ENCODE measurements around the gene DMD.

- TF ChIP-seq CTCF (IDR thresholded peaks at IDR 0.05) (no peak), EZH2phosphoT487 (IDR thresholded peaks at IDR 0.05) (no peak), EZH2 (IDR thresholded peaks at IDR 0.05) (no peak)
These were observed 1687.3 kb downstream of the DMD start for GRCh38 chrX:31523884-31524536.

Data from neural progenitor cell (in vitro differentiated cells).